A549 (cell line): ENCODE data around the gene IL1B. TPM values are rescaled to one million over a fixed set of nuclear protein-coding genes. Genes with fewer than 3 reads are reported as not detected.

Source experiments
- ATAC-seq, 2 experiments: fragments of 200-7000 bp in 1 of 2; fragments of >200 bp in 1 of 2; cut with Nextera tagmentation in 1 of 2; cut with Tn5 transposase in 1 of 2; 3 replicates each; pipeline versions ENCODE4 v1.8.0 to v1.9.1; 2018 to 2020; ENCODE audit warnings: mild to moderate bottlenecking in 1 of 2, moderate library complexity in 1 of 2
- CTCF ChIA-PET: fragments of 300-600 bp; sonication (Branson Sonifier 250); formaldehyde crosslinking; extraction: SDS; loops from one replicate; lab custom pipeline; 2021; ENCODE audit warnings: antibody characterized with exemption, inconsistent platforms; lab: Yijun Ruan, JAX
- POLR2A ChIA-PET: fragments of 350-600 bp; formaldehyde crosslinking; extraction: SDS; loops from one replicate; lab custom pipeline; 2021; ENCODE audit warnings: antibody characterized with exemption, inconsistent platforms; lab: Yijun Ruan, JAX
- DNase-seq, 2 experiments: peaks; one replicate each; pipeline versions ENCODE4 v3.0.0 to v3.0.0-alpha.2; 2011 to 2016; ENCODE audit warnings: low read depth in 1 of 2, low spot score in 1 of 2
- FAIRE-seq: peaks from 2 replicates; lab custom pipeline; 2011; peaks lifted over from hg19 to GRCh38; lab: Jason Lieb, UNC
- H3K27ac ChIP-seq, 2 experiments: fragments of >200 bp; sonication (Bioruptor Twin); formaldehyde crosslinking; 3 replicates each; pipeline ENCODE4 v1.5.1; 2016 to 2017
- H3K4me1 ChIP-seq: fragments of >200 bp; sonication (Bioruptor Twin); formaldehyde crosslinking; 3 replicates; pipeline ENCODE4 v1.6.1; 2016
- H3K4me2 ChIP-seq: fragments of >200 bp; sonication (Bioruptor Twin); formaldehyde crosslinking; 3 replicates; pipeline ENCODE4 v1.6.1; 2016
- H3K4me3 ChIP-seq: fragments of >200 bp; sonication (Bioruptor Twin); formaldehyde crosslinking; 3 replicates; pipeline ENCODE4 v1.5.1; 2016
- H3K9me3 ChIP-seq: fragments of >200 bp; sonication (Bioruptor Twin); formaldehyde crosslinking; 3 replicates; pipeline ENCODE4 v1.6.1; 2016
- CBX2 ChIP-seq: fragments of 200-600 bp; sonication (generic); IDR thresholded peaks from 2 replicates; pipeline ENCODE4 v1.6.1; 2016; ENCODE audit warnings: low read depth, mild to moderate bottlenecking, borderline replicate concordance
- CBX8 ChIP-seq: fragments of 200-600 bp; sonication (generic); IDR thresholded peaks from 2 replicates; pipeline ENCODE4 v1.6.1; 2016
- CEBPB ChIP-seq, 2 experiments: fragments of >200 bp in 1 of 2; sonication (Bioruptor Twin) in 1 of 2; formaldehyde crosslinking in 1 of 2; IDR thresholded peaks; 2 replicates each; pipeline ENCODE4 v1.6.1; 2012 to 2016
- CHD2 ChIP-seq: fragments of 150-350 bp; IDR thresholded peaks from 2 replicates; pipeline ENCODE4 v1.6.1; 2014; ENCODE audit warnings: low read length; ENCODE audit not compliant: partially characterized antibody
- CHD4 ChIP-seq: fragments of 200-600 bp; sonication (generic); IDR thresholded peaks from 2 replicates; pipeline ENCODE4 v1.6.1; 2016; ENCODE audit warnings: antibody characterized with exemption, mild to moderate bottlenecking, borderline replicate concordance
- EHMT2 ChIP-seq: fragments of 200-600 bp; sonication (generic); IDR thresholded peaks from 2 replicates; pipeline ENCODE4 v1.6.1; 2016; ENCODE audit warnings: antibody characterized with exemption, low read depth, mild to moderate bottlenecking, moderate library complexity
- ESRRA ChIP-seq: fragments of 150-350 bp; IDR thresholded peaks from 2 replicates; pipeline ENCODE4 v1.6.1; 2014; ENCODE audit warnings: mild to moderate bottlenecking, low read length, borderline replicate concordance
- GATA3 ChIP-seq: IDR thresholded peaks from 2 replicates; pipeline ENCODE4 v1.6.1; 2012; ENCODE audit warnings: borderline replicate concordance
- HEYL ChIP-seq: fragments of 250-450 bp; sonication (Bioruptor Pico); IDR thresholded peaks from 2 replicates; pipeline ENCODE4 v1.8.0; 2021; ENCODE audit warnings: mild to moderate bottlenecking, moderate library complexity
- HOXA7 ChIP-seq: fragments of 250-450 bp; sonication (Bioruptor Pico); IDR thresholded peaks from 2 replicates; pipeline ENCODE4 v1.5.0; 2020; ENCODE audit warnings: mild to moderate bottlenecking, moderate library complexity
- KDM1A ChIP-seq: fragments of 200-600 bp; sonication (generic); IDR thresholded peaks from 2 replicates; pipeline ENCODE4 v1.6.1; 2016; ENCODE audit warnings: low read depth, mild to moderate bottlenecking
- MYC ChIP-seq: IDR thresholded peaks from 2 replicates; pipeline ENCODE4 v1.6.1; 2012; ENCODE audit warnings: mild to moderate bottlenecking, inconsistent platforms, low read length, improper control_type of control experiment, borderline replicate concordance
- NR3C1 ChIP-seq: fragments of >200 bp; sonication (Bioruptor Twin); formaldehyde crosslinking; IDR thresholded peaks from 3 replicates; pipeline ENCODE4 v1.6.1; 2017
- POLR2A ChIP-seq: IDR thresholded peaks from 2 replicates; pipeline ENCODE4 v1.6.1; 2012; ENCODE audit warnings: mild to moderate bottlenecking, low read length
- POLR2AphosphoS2 ChIP-seq: conservative IDR thresholded peaks from 2 replicates; pipeline ENCODE4 v1.6.1; 2012; ENCODE audit warnings: low read length, improper control_type of control experiment, inconsistent platforms
- RFX5 ChIP-seq: fragments of 450-650 bp; IDR thresholded peaks from 2 replicates; pipeline ENCODE4 v1.7.1; 2014; ENCODE audit warnings: antibody characterized with exemption, mild to moderate bottlenecking, moderate library complexity
- RNF2 ChIP-seq: fragments of 200-600 bp; sonication (generic); IDR thresholded peaks from 2 replicates; pipeline ENCODE4 v1.6.1; 2016; ENCODE audit warnings: low read depth, mild to moderate bottlenecking, antibody characterized with exemption, moderate library complexity, borderline replicate concordance
- SMC3 ChIP-seq: fragments of >200 bp; sonication (Bioruptor Twin); formaldehyde crosslinking; IDR thresholded peaks from 3 replicates; pipeline ENCODE4 v1.6.1; 2018; ENCODE audit warnings: inconsistent platforms
- SREBF2 ChIP-seq: fragments of 450-650 bp; IDR thresholded peaks from 2 replicates; pipeline ENCODE4 v1.6.1; 2014; ENCODE audit warnings: mild to moderate bottlenecking, moderate library complexity
- ZFP36 ChIP-seq: fragments of 450-650 bp; IDR thresholded peaks from 2 replicates; pipeline ENCODE4 v1.6.1; 2014; ENCODE audit warnings: borderline replicate concordance; ENCODE audit not compliant: partially characterized antibody
- ZNF302 ChIP-seq: fragments of 250-450 bp; sonication (Bioruptor Pico); IDR thresholded peaks from 2 replicates; pipeline ENCODE4 v1.9.0; 2021; ENCODE audit warnings: inconsistent platforms, mild to moderate bottlenecking, moderate library complexity
- ZSCAN20 ChIP-seq: fragments of 250-450 bp; sonication (Bioruptor Pico); IDR thresholded peaks from 2 replicates; pipeline ENCODE4 v1.8.0; 2022; ENCODE audit warnings: mild to moderate bottlenecking, moderate library complexity
- WGBS: methylation state at CpG from one replicate; pipeline ENCODE4 v1.1.6; 2017; ENCODE audit errors: missing lambda C conversion rate; 5-methylcytosine and 5-hydroxymethylcytosine counted together
- polyA plus RNA-seq, 4 experiments: library from polyadenylated mRNA; depleted of rRNA in 3 of 4; stranded (reverse); fragments of >200 nt; fragmentation: RNase III in 1 of 4; extraction: RNeasy Plus Mini Kit Qiagen cat#74134 plus additional on column Dnase treatment in 1 of 4; gene quantifications; 2 replicates in 3 of 4; 3 replicates in 1 of 4; pipeline ENCODE4 v1.2.3, GENCODE V29; 2011 to 2017
- TF ChIP-seq, protein P1 (sequence below): fragments of >200 bp; sonication (Bioruptor Twin); formaldehyde crosslinking; IDR thresholded peaks from 3 replicates; pipeline ENCODE4 v1.6.1; 2016
- TF ChIP-seq, protein P2 (sequence below): IDR thresholded peaks from 2 replicates; pipeline ENCODE4 v1.6.1; 2012
- TF ChIP-seq, protein P3 (sequence below): fragments of 150-350 bp; IDR thresholded peaks from 2 replicates; pipeline ENCODE4 v1.6.1; 2014; ENCODE audit warnings: low read depth, mild to moderate bottlenecking, low read length

IL1B gene
- polyA plus RNA-seq, 2 of the 4 experiments (the other 2 are of a cell fraction), result 0.54 to 0.70 TPM

GRCh38 chr2:112793449-112793978 is 43.1 kb downstream of the IL1B start:
- CTCF ChIA-PET, result no interaction called here
- POLR2A ChIA-PET, result no interaction called here
- Histone ChIP-seq H3K4me3 (no peak overlapping the region), H3K27ac (peak overlapping the region; percentile 63 to 76), H3K4me1 (peaks cover 28% of the 10 kb centered on the region), H3K4me2 (peak overlapping the region; percentile 28; the same call in 2 of the 3 replicates), H3K9me3 (peaks cover 10% of the 10 kb centered on the region; the same call in 1 of the 3 replicates)
- TF ChIP-seq RNF2, result no peak
- no peak for DNase-seq
- no peak for FAIRE-seq
- 79% methylated on average over 3 of the region's 3 CpGs for WGBS
- ATAC-seq, result no peak

- POLR2A ChIA-PET, result no interaction called here
- Histone ChIP-seq H3K4me2 (no peak overlapping the region), H3K4me1 (peaks cover 28% of the 10 kb centered on the region), H3K27ac (peak overlapping the region; percentile 63 to 76; a peak in 3 of 6 replicates), H3K9me3 (peaks cover 10% of the 10 kb centered on the region; the same call in 1 of the 3 replicates), H3K4me3 (no peak overlapping the region)
- ATAC-seq, result no peak
- CTCF ChIA-PET, result interaction anchor here (0.9 kb wide), 1 partner anchor 137 kb away, joined by 3 read pairs; no protein-coding TSS in a partner anchor
- FAIRE-seq, result no peak
- TF ChIP-seq HOXA7 (CRISPR knock-in tag) (no peak), ZSCAN20 (no peak), RFX5 (no peak), CHD4 (no peak), CBX2 (no peak), NR3C1 (no peak)
- DNase-seq, result no peak
- 77% methylated on average over 5 of the region's 5 CpGs for WGBS
These were observed 44.2 kb downstream of the IL1B start for GRCh38 chr2:112792419-112792818.

- no peak overlapping the region for H3K4me3 ChIP-seq
- ChIA-PET CTCF (interaction anchor here (0.7 to 0.9 kb wide), 2 partner anchors 136 to 167 kb away, joined by 3 read pairs; no protein-coding TSS in a partner anchor), POLR2A (no interaction called here)
- H3K4me2 ChIP-seq, result no peak overlapping the region
- ATAC-seq, result no peak
- peaks cover 28% of the 10 kb centered on the region for H3K4me1 ChIP-seq
- H3K27ac ChIP-seq, result no peak overlapping the region; a peak in 1 of 6 replicates
- H3K9me3 ChIP-seq, result peaks cover 10% of the 10 kb centered on the region; the same call in 1 of the 3 replicates
- no peak for TF ChIP-seq ESRRA
- no peak for TF ChIP-seq CHD2
- TF ChIP-seq POLR2AphosphoS2, result no peak
- no peak for TF ChIP-seq SMC3
- TF ChIP-seq, protein P1, sequence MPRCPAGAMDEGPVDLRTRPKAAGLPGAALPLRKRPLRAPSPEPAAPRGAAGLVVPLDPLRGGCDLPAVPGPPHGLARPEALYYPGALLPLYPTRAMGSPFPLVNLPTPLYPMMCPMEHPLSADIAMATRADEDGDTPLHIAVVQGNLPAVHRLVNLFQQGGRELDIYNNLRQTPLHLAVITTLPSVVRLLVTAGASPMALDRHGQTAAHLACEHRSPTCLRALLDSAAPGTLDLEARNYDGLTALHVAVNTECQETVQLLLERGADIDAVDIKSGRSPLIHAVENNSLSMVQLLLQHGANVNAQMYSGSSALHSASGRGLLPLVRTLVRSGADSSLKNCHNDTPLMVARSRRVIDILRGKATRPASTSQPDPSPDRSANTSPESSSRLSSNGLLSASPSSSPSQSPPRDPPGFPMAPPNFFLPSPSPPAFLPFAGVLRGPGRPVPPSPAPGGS, result no peak
- TF ChIP-seq, protein P2, sequence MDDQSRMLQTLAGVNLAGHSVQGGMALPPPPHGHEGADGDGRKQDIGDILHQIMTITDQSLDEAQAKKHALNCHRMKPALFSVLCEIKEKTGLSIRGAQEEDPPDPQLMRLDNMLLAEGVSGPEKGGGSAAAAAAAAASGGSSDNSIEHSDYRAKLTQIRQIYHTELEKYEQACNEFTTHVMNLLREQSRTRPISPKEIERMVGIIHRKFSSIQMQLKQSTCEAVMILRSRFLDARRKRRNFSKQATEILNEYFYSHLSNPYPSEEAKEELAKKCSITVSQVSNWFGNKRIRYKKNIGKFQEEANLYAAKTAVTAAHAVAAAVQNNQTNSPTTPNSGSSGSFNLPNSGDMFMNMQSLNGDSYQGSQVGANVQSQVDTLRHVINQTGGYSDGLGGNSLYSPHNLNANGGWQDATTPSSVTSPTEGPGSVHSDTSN, result no peak
- TF ChIP-seq ZNF302 (CRISPR knock-in tag), result no peak
- TF ChIP-seq MYC, result no peak
- 86% methylated on average over 3 of the region's 3 CpGs for WGBS
- FAIRE-seq, result no peak
- no peak for DNase-seq
These were observed 44.8 kb downstream of the IL1B start for GRCh38 chr2:112791693-112792230.

DNA sequence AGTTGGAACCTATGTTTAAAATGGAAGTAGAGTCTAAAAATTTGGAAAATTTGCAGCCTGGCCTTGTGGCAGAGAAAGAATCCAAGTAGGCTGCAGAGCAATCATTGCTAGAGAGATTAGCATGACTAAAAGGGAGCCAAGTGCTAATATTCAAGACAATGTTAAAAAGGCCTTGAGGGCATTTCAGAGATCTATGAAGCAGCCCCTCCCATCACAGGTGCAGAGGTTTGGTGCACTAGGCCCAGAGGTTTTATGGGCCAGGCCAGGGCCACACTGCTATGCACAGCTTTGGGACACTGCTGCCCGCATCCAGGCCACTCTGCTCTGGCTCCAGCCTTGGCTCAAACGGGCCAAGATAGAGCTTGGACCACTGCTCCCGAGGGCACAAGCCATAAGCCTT is 45.6 kb downstream of the IL1B start:
- FAIRE-seq (no peak), ATAC-seq (no peak), DNase-seq (no peak)
- H3K9me3 ChIP-seq, result peaks cover 10% of the 10 kb centered on the region; the same call in 1 of the 3 replicates
- POLR2A ChIA-PET, result no interaction called here
- no peak overlapping the region for H3K4me2 ChIP-seq
- peaks cover 28% of the 10 kb centered on the region for H3K4me1 ChIP-seq
- H3K27ac ChIP-seq, result peak overlapping the region; percentile 1 to 41; a peak in 4 of 6 replicates
- 87% methylated on average over 3 of the region's 3 CpGs for WGBS
- H3K4me3 ChIP-seq, result no peak overlapping the region
- CTCF ChIA-PET, result no interaction called here
- TF ChIP-seq HOXA7 (CRISPR knock-in tag) (no peak), HEYL (CRISPR knock-in tag) (no peak), GATA3 (no peak), ZFP36 (no peak), CEBPB (IDR thresholded peaks at IDR 0.05) (no peak), CBX8 (no peak), SREBF2 (no peak), POLR2A (no peak), EHMT2 (no peak), KDM1A (no peak)
- TF ChIP-seq, protein P1, result no peak
- TF ChIP-seq, protein P2, result no peak
- TF ChIP-seq, protein P3, sequence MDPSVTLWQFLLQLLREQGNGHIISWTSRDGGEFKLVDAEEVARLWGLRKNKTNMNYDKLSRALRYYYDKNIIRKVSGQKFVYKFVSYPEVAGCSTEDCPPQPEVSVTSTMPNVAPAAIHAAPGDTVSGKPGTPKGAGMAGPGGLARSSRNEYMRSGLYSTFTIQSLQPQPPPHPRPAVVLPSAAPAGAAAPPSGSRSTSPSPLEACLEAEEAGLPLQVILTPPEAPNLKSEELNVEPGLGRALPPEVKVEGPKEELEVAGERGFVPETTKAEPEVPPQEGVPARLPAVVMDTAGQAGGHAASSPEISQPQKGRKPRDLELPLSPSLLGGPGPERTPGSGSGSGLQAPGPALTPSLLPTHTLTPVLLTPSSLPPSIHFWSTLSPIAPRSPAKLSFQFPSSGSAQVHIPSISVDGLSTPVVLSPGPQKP, result no peak
